GM12801 (cell line): ENCODE results near the gene BCAS1.

ENCODE experiments used
- CTCF ChIP-seq: IDR thresholded peaks from one replicate; pipeline ENCODE4 v1.5.1; 2011; ENCODE audit warnings: control low read depth; ENCODE audit not compliant: insufficient read length; ENCODE audit errors: extremely low read depth

BCAS1 gene

GRCh38 chr20:53996584-53997486, 73.6 kb downstream of the BCAS1 start:
- no peak for TF ChIP-seq CTCF

- no peak for TF ChIP-seq CTCF
Observed at GRCh38 chr20:53995949-53996348, 74.4 kb downstream of the BCAS1 start.

- TF ChIP-seq CTCF, result no peak
Observed at GRCh38 chr20:53994088-53994487, 76.3 kb downstream of the BCAS1 start.

DNA sequence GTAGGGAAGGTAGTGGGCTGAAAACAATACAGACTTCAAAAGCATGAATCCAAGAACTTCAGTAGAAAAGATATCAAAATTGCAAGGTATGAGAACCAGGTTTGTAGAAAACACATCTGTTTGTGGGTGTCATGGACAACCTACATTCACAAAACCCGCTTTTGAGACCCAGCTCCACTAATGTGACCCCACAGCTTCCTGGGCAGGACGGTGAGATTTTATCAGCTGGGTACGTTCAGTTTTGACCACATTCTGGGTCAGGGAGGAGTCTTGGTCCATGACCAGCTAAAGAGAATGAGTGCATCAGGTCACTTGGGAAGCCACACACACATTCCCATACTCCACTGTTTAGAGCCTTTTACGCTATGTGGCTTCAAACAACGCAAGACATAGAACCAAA, 77.1 kb downstream of the BCAS1 start:
- no peak for TF ChIP-seq CTCF

DNA sequence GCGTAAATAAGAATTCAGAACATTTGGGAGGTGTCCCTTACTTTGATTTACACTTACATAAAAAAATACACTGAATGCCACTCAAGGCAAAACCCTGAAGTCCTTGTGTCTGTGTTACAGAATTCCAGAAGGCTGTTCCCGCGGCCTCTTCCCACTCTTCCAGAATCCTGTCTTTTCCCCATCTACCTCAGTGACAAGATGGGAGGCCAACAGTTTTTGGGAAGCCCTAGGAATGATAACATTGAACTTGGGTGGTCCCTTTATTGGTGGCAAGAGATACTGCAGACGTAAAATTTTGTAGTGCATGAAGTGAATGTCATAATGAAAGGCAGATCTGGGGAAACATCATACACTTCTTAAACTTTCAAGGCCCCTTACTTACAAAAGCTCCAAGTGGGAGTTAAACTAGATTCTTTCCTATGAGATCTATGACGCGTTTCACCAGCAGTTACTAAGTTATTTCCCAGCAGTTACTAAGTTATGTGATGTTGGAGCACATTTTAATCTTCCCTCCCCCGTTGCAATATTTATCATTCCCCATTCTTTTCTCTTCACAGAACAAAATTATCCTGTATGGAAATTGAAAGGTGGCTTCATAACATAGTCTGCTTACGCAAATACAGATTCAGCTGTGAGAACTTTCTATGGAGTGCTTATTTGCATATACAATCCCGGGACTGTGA, 79.5 kb downstream of the BCAS1 start:
- TF ChIP-seq CTCF, result no peak

DNA sequence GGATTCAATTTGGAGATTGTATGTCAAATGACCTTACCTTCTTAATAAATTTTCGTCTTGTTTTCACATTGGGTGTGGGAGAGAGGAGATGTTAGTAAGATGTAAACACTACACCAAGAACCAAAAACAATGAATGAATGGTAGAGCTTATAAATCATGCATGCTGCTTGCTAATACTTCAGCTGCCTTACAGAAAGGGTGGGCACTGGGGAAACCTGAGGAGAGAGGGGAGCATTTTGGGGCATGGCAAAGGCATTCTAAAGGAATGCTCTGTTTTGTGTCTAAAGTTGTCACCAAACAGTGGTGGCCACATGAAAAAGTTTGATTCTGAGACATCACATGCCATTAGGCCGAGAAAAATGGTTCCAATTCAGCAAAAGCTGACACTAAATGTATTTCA, 80.4 kb downstream of the BCAS1 start:
- no peak for TF ChIP-seq CTCF

- TF ChIP-seq CTCF, result no peak
Observed at GRCh38 chr20:53989401-53989800, 81.0 kb downstream of the BCAS1 start.
